ENCODE results near the gene CHD5. TPM values are rescaled to one million over a fixed set of nuclear protein-coding genes. Genes with fewer than 3 reads are reported as not detected.

CHD5 gene
- total and polyA plus RNA-seq, 2 of the 13 experiments (the other 11 are each of a cell fraction or from before 2014, with no cell fraction given) = 0.02 to 0.21 TPM

DNA sequence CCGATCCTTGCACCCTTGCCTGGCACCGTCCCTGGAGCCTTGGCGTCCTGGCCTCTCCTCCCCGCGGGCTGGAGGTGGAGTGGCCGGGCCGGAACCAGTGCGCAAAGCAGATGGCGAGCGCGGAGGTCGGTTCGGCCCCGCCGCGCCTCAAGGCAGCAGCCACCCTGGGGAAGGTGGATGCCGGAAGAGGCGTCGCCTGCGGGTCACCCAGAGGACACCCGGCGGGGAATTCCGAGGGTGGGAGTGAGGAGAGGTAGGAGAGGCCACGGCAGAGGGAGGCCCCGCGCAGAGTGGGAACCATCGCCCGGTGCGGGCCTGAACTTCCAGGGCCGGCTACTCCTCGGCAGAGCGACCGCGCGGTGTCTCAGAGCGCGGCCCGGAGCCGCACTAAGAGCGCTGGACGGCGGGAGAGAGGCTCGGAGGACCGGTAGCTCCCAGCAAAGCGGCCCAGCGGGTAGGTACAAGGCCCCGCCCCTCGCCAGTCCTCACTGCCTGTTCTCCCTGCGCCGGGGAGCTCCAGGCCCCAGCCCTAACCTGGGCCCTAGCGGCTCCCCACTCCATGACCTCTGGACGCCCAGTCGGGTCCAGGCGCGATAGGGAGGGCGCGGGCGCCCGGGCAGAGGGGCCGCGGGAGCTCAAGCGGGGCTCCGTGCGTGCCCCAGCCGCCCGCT is 25.9 kb upstream of the CHD5 start, which contains the start of gene RNF207 (continued):
- TF ChIP-seq MZF1 (CRISPR knock-in tag; IDR thresholded peaks at IDR 0.05; ENCODE audit: borderline replicate concordance) (0 out of 2 replicates have a peak, but pooled peaks have one; percentile 40), POLR2AphosphoS2 (IDR thresholded peaks at IDR 0.05; ENCODE audit: low read depth, low read length) (no peak), MED1 (CRISPR knock-in tag; IDR thresholded peaks at IDR 0.05) (peak; percentile 69), KDM6A (CRISPR knock-in tag; IDR thresholded peaks at IDR 0.05; ENCODE audit: low read depth) (no peak; the same call in 1 of the 2 replicates), CCDC6 (CRISPR knock-in tag; IDR thresholded peaks at IDR 0.05) (0 out of 2 replicates have a peak, but pooled peaks have one; percentile 43), DNMT1 (CRISPR knock-in tag; IDR thresholded peaks at IDR 0.05) (no peak), ZNF790 (CRISPR knock-in tag; IDR thresholded peaks at IDR 0.05; ENCODE audit: borderline replicate concordance) (no peak), CENPX (CRISPR knock-in tag; IDR thresholded peaks at IDR 0.05) (no peak), ZNF484 (CRISPR knock-in tag; IDR thresholded peaks at IDR 0.05; ENCODE audit: borderline replicate concordance, low read depth) (no peak), ATF6 (CRISPR knock-in tag; conservative IDR thresholded peaks at IDR 0.05) (no peak), ZNF20 (CRISPR knock-in tag; IDR thresholded peaks at IDR 0.05) (peak; percentile 68; the same call in 1 of the 2 replicates), BORCS8-MEF2B (CRISPR knock-in tag; IDR thresholded peaks at IDR 0.05) (no peak), ZNF704 (CRISPR knock-in tag; IDR thresholded peaks at IDR 0.05; ENCODE audit: borderline replicate concordance) (peak; percentile 74), HNRNPH1 (optimal IDR thresholded peaks at IDR 0.05; ENCODE audit: low read depth, low read length) (no peak), ZNF749 (CRISPR knock-in tag; IDR thresholded peaks at IDR 0.05; ENCODE audit: borderline replicate concordance) (no peak; the same call in 1 of the 2 replicates), ISX (CRISPR knock-in tag; conservative IDR thresholded peaks at IDR 0.05) (peak; percentile 65; the same call in 1 of the 2 replicates), GTF3A (CRISPR knock-in tag; conservative IDR thresholded peaks at IDR 0.05) (peak; percentile 79)
- TF ChIP-seq, protein P1, sequence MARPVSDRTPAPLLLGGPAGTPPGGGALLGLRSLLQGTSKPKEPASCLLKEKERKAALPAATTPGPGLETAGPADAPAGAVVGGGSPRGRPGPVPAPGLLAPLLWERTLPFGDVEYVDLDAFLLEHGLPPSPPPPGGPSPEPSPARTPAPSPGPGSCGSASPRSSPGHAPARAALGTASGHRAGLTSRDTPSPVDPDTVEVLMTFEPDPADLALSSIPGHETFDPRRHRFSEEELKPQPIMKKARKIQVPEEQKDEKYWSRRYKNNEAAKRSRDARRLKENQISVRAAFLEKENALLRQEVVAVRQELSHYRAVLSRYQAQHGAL (CRISPR knock-in tag; IDR thresholded peaks at IDR 0.05; ENCODE audit: not compliant biosample characterization) = no peak
- TF ChIP-seq, protein P2, sequence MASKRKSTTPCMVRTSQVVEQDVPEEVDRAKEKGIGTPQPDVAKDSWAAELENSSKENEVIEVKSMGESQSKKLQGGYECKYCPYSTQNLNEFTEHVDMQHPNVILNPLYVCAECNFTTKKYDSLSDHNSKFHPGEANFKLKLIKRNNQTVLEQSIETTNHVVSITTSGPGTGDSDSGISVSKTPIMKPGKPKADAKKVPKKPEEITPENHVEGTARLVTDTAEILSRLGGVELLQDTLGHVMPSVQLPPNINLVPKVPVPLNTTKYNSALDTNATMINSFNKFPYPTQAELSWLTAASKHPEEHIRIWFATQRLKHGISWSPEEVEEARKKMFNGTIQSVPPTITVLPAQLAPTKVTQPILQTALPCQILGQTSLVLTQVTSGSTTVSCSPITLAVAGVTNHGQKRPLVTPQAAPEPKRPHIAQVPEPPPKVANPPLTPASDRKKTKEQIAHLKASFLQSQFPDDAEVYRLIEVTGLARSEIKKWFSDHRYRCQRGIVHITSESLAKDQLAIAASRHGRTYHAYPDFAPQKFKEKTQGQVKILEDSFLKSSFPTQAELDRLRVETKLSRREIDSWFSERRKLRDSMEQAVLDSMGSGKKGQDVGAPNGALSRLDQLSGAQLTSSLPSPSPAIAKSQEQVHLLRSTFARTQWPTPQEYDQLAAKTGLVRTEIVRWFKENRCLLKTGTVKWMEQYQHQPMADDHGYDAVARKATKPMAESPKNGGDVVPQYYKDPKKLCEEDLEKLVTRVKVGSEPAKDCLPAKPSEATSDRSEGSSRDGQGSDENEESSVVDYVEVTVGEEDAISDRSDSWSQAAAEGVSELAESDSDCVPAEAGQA (IDR thresholded peaks at IDR 0.05; ENCODE audit: low read depth) = no peak
- TF ChIP-seq, protein P2 (CRISPR knock-in tag; IDR thresholded peaks at IDR 0.05; ENCODE audit: borderline replicate concordance) = no peak; the same call in 1 of the 2 replicates

Measured in HepG2 (cell line).